GM19238 (cell line): ENCODE results near the gene SF3B6.
"Not testable (repeated sequence)": the region's sequence is repeated elsewhere in the genome, so short reads cannot be mapped to it uniquely, and the experiment has no call there.

Experiments
- DNase-seq: peaks from one replicate; pipeline ENCODE4 v3.0.0; 2011; ENCODE audit warnings: low spot score; ENCODE audit not compliant: insufficient read length

The SF3B6 gene, protein sequence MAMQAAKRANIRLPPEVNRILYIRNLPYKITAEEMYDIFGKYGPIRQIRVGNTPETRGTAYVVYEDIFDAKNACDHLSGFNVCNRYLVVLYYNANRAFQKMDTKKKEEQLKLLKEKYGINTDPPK

DNA sequence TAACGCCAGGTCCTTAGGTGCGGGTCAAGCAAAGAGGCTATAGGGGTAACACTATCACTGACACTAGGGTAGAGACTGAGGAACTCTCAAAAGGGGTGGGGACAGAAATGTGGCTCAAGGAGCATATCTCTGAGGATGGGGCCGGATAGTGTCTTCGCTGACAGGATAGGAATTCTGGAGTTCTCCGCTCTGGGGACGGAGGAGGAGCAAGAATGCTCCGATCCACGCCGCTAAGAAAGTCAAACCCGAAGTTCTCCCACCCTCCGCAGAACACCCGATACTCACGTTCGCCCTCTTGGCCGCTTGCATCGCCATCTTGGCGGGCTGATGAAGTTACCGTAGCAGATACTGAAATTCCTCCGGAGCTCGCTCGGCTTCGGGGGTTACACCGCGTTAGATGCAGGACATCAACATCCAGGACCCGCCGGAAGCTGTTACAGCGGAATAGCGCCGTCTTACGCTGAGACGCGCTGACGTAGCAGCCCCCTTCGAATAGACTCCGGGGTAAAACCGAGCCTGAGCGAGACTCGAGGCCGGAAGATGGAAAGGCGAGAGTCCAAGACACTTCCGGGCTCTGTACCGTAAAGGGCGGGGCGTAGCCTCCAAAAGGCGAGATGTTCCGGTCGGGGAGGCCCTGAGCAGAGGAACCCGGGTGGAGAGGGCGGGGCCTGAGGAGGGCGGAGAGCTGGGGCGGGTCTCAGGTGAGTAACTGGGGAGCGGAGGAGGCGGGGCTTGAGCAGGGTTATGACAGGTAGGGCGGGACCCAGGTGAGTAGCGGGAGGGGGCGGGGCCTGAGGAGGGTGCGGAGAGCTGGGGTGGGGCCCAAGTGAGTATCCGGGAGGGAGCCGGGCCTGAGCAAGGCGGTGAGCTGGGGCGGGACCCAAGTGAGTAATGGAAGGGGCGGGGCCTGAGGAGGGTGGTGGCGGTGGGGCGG lies at the start of gene SF3B6:
Gene SF3B6, minus strand, starts transcription at position 412 of the 934 bp plus-strand sequence. Its CDS starts 97 bp downstream, at position 315.
- peak; percentile 89 for DNase-seq

DNA sequence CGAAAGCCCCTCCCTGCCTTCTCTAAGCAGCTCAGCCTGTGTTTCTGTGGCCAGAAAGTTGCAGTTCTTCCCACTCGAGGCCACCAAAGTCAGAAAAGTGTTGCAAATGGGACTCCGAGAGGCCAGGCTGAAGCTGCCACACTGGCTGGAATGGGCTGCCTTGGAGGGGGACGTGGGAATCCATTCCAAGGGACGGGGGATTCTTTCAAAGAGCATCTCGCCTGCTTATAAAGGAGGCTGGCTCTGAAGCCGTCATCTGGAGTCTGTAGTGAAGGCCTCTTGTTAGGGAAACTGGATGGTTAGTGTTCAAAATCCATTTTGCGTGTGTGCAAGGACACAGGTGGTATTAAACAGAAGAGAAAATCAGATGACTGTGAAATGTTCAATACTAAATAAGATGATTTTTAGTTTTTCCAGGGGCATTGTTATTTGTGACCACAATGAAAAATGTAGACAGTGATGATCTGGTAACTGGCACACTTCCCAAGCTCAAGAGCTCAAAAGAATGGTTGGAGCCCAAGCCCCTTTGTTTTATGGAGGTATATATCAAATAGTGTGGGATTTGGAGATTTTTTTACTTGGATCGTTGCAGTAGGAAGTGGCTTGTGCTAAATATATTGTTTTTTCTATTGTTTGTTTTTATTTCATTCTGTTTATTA lies 47.9 kb upstream of the SF3B6 start:
- no peak for DNase-seq

DNA sequence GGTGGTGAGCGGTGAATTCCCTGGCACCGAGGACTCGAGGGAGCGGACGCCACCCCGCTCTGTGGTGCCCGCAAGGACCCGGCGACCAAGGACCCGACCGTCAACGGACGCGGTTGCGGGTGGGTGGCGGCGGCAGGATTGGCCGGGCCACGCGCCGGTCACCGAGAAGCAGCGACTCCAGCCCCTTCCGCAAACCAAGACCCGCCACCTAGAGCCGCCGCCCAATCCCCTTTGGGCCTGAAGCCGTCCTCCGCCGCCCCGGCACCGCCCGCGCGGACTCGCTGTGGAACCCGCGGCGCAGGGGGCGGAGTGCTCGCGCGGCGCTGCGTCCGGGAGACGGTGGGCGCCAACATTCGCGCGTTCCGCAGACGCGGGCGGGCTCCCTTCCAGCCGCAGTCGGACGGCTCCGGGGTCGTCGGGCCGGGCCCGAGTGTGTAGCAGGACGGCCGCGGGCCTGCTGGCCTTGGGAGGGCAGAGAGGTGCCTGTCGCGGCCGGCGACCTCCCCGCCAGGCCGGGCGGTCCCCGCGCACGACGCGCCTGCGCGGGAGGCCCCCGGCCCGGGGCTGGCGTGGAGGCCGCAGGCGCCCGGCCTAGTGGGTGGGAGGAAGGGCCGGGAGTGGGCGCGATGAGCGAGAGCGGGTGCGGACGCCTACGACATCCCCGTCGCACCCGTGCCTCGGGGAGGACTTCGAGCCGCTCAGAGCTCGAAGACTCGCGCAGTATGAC lies 47.2 kb upstream of the SF3B6 start, which contains the start of the genes FAM228B and PFN4:
Gene FAM228B, plus strand, starts transcription at position 275 of the 727 bp plus-strand sequence. CDS start 893 bp downstream, outside the sequence.
Gene PFN4, minus strand, starts transcription at position 140 of the 727 bp plus-strand sequence. CDS start 799 bp downstream, outside the sequence.
- peak; percentile 87 for DNase-seq

DNA sequence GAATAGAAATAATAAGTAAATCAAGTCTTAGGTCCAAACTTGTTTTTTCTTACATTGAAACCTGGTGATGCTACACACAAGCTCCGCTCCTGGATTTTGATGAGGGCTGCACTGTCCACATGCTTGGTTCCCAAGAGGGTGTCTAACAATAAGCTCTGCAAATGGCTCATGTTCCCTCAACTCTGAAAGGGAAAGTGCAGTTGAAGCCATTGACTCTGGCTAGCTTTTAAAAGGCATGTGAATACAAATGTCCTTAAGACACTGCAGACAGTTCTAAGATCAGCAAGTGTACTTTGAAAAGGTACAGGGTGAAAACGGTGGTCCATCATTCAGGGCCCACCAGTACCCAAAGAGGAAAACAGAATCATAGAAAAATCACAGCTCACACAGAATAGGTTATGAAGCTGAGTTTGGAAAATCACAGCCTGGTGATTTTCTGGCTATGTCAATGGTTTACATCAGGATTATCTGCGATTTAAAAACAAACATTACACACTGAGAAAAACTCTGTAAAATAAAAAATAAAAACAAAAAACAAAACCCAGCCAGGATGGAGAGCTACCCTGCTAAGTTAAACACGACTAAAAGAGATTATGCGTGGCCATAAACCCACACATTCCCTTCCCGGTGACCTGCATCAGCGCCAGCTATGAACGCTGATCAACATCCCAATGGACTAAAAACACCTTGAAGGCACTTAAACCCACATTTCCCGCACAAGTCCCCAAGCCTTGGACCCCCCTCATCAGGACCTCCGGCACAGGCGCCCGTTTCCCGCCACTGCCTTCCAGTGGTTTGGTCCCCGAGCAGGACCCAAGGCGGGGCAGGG lies 46.5 kb upstream of the SF3B6 start:
- no peak for DNase-seq

DNA sequence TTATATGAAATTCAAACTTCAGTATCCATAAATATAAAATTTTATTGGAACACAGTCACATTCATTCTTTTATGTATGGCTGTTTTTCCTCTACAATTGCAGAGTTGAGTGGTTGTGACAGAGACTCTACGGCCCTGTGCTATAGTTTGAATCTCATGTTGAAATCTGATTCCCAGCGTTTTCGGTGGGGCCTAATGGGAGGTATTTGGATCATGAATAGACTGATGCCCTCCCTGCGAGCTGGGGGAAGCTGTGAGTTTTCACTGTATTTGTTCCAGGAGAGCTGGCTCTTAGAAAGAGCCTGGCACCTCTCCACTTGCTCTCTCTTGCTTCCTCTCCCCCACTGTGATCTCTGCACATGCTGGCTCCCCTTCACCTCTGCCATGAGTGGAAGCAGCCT lies 45.3 kb upstream of the SF3B6 start:
- no peak for DNase-seq

DNA sequence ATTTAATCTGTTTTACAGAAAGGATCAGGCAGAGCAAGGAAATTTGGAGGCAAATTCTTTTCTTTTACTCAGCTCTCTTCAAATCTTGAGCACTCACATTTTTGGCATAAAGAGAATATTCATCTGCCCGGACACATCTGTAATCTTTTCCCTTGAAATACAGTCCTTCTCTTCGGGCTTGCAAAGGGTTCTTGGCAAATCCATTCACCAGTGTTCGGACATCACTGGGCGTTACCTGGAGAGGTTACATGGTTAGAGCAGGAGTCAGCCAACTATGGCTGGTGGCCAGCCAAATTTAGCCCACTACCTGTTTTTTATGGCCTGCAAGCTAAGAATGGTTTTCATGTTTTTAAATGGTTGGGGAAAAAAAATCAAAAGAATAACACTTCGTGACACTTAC lies 44.9 kb upstream of the SF3B6 start:
- no peak for DNase-seq

DNA sequence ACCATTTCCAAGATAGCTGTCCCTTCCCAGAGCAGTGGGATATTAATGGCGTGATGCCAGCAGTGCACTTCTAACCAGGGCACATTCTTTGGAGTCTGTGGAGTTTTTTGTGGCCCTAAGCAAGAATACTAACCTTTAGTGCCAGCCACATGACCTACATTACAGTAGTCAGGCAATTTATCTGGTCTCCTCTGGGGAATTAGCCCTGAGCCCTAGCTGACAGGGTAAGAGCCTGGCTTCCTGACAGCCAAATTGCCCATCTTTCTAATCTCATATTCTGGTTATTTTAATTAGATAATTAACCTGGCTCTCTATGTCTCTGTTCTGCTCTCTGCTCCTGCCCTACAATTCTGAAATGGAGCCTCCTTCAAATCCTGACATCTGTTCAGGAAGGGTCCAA lies 41.8 kb upstream of the SF3B6 start:
- no peak for DNase-seq

DNA sequence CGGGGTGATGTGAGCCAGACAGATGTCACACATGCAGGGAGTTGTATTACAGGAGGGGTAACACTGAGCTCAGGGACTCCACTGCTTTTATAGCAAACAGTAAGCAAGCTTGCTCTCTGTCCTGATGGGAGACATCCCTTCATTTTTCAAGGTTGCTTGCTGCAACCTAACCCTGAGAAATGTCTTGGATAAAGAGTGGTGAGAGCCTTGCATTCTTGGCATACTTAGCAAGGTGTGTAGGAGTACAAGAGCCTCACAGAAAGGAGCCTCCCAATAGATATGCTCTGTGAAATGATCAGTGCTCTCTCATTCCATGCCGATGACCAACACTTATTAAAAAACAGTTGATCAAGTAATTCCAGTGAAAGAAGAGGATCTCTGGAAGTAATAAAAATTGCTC lies 38.9 kb upstream of the SF3B6 start:
- DNase-seq = no peak

DNA sequence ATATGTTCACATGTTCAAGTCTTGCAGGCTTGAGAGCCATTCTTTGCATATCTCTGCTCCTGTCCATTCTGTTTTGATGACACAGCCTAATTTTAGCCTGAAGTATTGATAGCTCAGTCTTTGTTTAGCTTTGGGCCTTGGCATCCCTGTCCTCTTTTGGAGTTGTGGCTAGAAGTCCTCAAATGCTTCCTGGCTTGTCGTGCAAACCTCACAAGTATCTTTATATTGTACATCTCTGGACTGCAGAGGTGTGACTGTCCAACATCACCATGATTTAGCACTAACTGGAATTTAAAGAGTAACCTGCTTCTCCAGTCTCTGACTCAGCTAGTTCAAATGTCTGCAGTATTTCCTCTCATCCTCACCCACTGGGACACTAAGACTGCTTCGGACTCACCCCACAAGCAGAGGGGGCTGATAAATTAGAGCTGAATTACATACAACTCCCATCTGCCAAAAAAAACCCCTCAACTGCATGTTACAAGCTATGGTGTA lies 35.3 kb upstream of the SF3B6 start:
- no peak for DNase-seq

DNA sequence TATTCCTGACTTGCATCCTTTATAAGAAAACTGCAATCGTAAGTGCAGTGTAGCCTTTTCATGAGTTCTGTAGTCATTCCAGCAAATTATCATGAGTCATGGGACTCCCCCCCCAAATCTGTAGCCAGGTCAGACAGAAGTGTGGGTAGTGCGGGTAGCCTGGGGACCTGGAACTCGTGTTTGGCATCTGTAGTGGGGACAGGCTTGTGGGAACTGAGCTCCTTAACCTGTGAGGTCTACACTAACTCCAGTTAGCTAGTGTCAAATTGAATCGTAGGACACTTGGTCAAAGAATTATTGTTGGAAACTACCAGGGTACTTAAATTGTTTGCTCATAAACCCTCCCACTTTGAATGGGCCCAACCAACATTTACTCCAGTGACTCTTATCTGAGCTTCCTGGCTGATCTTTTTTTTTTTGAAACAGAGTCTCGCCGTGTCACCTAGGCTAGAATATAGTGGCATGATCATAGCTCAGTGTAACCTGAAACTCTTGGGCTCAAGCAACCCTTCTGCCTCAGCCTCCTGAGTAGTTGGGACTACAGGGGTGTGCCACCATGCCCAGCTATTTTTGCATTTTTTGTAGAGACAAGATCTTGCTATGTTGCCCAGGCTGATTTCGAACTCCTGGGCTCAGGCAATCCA lies 34.7 kb upstream of the SF3B6 start:
- no peak for DNase-seq

DNA sequence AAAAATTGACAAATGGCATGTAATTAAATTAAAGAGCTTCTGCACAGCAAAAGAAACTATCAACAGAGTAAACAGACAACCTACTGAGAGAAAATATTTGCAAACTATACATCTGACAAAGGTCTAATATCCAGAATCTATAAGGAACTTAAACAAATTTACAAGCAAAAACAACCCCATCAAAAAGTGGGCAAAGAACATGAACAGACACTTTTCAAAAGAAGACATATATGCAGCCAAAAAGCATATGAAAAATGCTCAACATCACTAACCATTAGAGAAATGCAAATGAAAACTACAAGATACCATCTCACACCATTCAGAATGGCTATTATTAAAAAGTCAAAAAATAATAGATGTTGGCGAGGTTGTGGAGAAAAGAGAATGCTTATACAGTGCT lies 33.3 kb upstream of the SF3B6 start:
- not testable (repeated sequence) for DNase-seq

DNA sequence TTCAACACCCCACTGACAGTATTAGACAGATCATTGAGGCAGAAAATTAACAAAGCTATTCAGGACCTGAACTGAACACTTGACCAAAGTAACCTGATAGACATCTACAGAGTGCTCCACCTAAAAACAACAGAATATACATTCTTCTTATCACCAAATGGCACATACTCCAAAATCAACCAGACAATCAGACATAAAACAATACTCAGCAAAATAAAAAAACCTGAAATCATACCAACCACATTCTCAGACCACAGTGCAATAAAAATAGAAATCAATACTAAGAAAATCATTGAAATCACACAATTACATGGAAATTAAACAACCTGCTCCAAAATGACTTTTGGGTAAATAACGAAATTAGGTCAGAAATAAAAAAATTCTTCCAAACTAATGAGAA lies 31.2 kb upstream of the SF3B6 start:
- no peak for DNase-seq

DNA sequence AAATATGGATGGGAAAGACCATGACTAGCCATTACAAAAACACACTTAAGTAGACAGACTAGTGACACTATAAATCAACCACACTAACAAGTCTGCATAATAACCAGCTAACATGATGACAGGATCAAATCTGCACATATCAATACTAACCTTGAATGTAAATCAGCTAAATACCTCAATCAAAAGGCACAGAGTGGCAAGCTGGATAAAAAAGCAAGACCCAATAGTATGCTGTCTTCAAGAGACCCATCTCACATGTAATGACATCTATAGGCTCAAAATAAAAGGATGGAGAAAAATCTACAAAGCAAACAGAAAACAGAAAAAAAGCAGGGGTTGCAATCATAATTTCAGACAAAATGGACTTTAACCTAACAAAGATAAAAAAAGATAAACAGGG lies 30.7 kb upstream of the SF3B6 start:
- DNase-seq = no peak

DNA sequence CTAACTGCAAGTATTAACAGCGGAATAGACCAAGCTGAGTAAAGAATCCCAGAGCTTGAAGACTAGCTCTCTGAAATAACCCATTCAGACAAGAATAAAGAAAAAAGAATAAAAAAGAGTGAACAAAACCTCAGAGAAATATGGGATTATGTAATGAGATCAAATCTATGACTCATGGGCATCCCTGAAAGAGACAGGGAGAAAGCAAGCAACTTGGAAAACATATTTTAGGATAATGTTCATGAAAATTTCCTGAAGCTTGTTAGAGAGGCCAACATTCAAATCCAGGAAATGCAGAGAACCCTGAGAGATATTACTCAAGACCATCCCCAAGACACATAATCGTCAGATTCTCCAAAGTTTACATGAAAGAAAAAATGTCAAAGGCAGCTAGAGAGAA lies 29.7 kb upstream of the SF3B6 start:
- DNase-seq = no peak

DNA sequence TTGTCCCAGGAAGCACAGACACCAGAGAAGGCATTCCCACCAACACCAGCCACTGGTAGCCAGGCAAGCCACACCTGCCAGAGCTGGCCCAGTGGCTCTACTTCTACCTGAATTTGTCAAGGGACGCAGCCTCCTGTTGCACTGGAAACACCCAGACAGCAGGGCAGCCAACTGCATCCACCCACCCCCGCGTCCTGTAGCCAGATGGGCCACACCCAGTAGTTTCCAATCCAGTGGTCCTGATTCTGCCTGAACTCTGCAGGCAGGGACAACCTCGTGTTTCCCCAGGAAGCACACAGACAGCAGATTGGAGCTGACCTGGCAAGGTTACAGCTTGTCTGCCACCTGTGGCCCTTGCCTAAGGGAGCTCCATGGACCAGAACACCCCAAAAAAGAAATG lies 28.8 kb upstream of the SF3B6 start:
- no peak for DNase-seq

DNA sequence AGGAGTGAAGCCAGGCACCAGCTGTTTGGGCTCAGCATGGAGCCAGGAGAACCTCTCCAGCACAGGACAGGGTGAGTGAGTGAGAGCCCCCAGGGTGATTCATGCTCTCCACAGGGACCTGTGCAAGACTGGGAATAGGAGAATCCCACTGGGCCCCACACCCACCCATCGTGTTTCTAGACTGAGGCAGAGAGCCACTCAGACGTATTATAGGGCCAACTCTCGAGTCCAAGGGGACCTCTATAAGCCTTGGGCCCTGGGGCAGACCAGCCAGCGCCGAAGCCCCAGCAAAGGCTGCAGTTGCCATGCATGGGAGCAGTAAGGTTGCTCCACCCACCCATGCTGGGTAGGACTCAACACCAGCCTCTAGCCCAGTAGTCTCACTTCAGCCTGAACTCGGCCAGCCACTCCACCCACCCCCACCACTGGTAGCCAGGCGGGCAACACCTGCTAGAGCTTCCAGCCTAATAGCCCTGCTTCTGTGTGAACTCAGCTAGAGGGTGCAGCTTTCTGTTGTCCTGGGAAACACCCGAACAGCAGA lies 28.1 kb upstream of the SF3B6 start:
- no peak for DNase-seq

DNA sequence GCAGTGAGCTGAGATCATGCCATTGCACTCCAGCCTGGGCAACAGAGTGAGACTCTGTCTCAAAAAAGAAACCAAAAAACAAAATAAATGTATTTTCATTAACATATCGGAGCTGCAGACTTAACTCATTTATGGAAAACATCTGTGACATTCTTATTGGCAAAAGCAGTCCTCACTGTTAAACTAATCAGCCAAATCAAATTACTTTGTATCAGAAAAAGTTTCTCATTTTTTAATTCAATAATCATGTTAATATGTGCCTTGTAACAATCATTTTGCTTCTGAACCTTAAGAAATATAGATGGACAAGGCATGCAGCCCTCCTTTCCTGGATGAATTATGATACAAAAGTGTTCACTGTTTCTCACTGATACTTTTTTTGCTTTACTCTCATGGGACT lies 26.6 kb upstream of the SF3B6 start:
- DNase-seq = no peak

DNA sequence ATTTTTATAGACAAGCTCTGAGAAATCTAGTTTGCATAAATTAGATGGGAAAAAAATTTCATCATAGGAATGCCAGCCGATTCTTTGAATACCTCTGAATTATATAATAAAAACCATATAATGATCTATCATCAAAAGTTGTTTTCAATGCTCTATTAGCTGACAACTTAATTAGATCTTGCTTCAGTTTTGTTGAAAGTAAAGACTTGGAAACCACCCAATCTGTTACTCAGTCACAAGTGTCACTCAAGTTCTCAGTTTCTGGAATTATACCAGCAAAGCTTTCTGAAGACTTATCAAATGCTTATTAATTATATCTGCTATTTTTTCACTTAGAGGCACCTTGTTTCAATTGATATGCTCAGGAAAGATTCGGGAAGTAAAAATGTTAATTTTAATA lies 25.9 kb upstream of the SF3B6 start:
- no peak for DNase-seq

DNA sequence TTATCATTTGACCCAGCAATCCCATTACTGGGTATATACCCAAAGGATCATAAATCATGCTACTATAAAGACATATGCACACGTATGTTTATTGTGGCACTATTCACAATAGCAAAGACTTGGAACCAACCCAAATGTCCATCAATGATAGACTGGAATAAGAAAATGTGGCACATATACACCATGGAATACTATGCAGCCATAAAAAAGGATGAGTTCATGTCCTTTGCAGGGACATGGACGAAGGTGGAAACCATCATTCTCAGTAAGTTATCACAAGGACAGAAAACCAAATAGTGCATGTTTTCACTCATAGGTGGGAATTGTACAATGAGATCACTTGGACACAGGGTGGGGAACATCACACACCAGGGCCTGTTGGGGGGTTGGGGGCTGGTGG lies 24.6 kb upstream of the SF3B6 start:
- not testable (repeated sequence) for DNase-seq
